Tibial artery (tissue), 4 donors: ENCODE data around the gene TUBB4B.
A peak's percentile ranks its signal among the peaks of the same experiment; 100 is the strongest.
"Not testable (repeated sequence)": the region's sequence is repeated elsewhere in the genome, so short reads cannot be mapped to it uniquely, and the experiment has no call there.

ENCODE experiments used
- DNase-seq, 2 donors: peaks; one replicate each; pipeline ENCODE4 v3.0.0-alpha.2; 2019
- H3K27ac ChIP-seq, 2 donors: fragments of 200-600 bp; sonication (generic) in 1 of 2; 1 replicate in 1 of 2; 2 replicates in 1 of 2; pipeline ENCODE4 v1.5.1; 2018 to 2019; ENCODE audit warnings: mild to moderate bottlenecking in 1 of 2
- H3K27me3 ChIP-seq, 2 donors: fragments of 200-600 bp; sonication (generic) in 1 of 2; one replicate each; pipeline versions ENCODE4 v1.5.1 to v1.6.0; 2016 to 2019
- H3K36me3 ChIP-seq, 3 donors: fragments of 200-600 bp; sonication (generic) in 2 of 3; one replicate each; pipeline ENCODE4 v1.5.1; 2016 to 2019; ENCODE audit warnings: mild to moderate bottlenecking in 2 of 3
- H3K4me1 ChIP-seq, 4 donors: fragments of 200-600 bp; sonication (generic) in 2 of 4; 1 replicate in 3 of 4; 2 replicates in 1 of 4; pipeline ENCODE4 v1.5.1; 2016 to 2019
- H3K4me3 ChIP-seq, 2 donors: fragments of 200-600 bp; sonication (generic) in 1 of 2; 1 replicate in 1 of 2; 2 replicates in 1 of 2; pipeline ENCODE4 v1.5.1; 2018 to 2019; ENCODE audit warnings: mild to moderate bottlenecking in 2 of 2
- H3K9me3 ChIP-seq, 3 donors: fragments of 200-600 bp; sonication (generic) in 1 of 3; one replicate each; pipeline ENCODE4 v1.5.1; 2016 to 2019
- CTCF ChIP-seq, 2 experiments: fragments of 200-600 bp in 1 of 2; fragments of 450-650 bp in 1 of 2; IDR thresholded peaks; one replicate each; pipeline ENCODE4 v1.5.1; 2017 to 2019; ENCODE audit warnings: antibody characterized with exemption in 2 of 2, mild to moderate bottlenecking in 1 of 2, moderate library complexity in 1 of 2
- intact Hi-C: fragments of 100-400 bp; cut with DNase I; formaldehyde crosslinking; loops from one replicate; pipeline ENCODE4 v1.15.0; 2023; ENCODE audit warnings: low total_unique reads

The TUBB4B gene

GRCh38 chr9:137236238-137236935 lies 4.7 kb upstream of the TUBB4B start:
- Histone ChIP-seq H3K4me3 (no peak overlapping the region), H3K9me3 (no peaks in the 10 kb centered on the region), H3K27me3 (peaks cover 0 to 49% of the 10 kb centered on the region in 2 donors), H3K4me1 (peaks cover 0 to 38% (median 15%) of the 10 kb centered on the region in 4 donors), H3K36me3 (no peaks in the 10 kb centered on the region), H3K27ac (no peak overlapping the region)
- TF ChIP-seq CTCF (IDR thresholded peaks at IDR 0.05) = peak; percentile 95 to 96
- intact Hi-C loops = no loop called here
- DNase-seq = peak; percentile 73 to 86

- no peak for TF ChIP-seq CTCF (IDR thresholded peaks at IDR 0.05)
- H3K27ac ChIP-seq = no peak overlapping the region
- intact Hi-C loops = no loop called here
- H3K4me1 ChIP-seq = peaks cover 0 to 42% (median 17%) of the 10 kb centered on the region in 4 donors
- peaks cover 0 to 43% of the 10 kb centered on the region in 2 donors for H3K27me3 ChIP-seq
- H3K4me3 ChIP-seq = no peak overlapping the region
- H3K36me3 ChIP-seq = peaks cover 0 to 3% (median 1%) of the 10 kb centered on the region in 3 donors
- H3K9me3 ChIP-seq = no peaks in the 10 kb centered on the region
- no peak for DNase-seq
Observed at GRCh38 chr9:137236936-137237421, 4.1 kb upstream of the TUBB4B start.

GRCh38 chr9:137237759-137238726 lies 3.0 kb upstream of the TUBB4B start:
- Histone ChIP-seq H3K27ac (no peak overlapping the region), H3K9me3 (no peaks in the 10 kb centered on the region)

GRCh38 chr9:137239541-137240200 lies 1.4 kb upstream of the TUBB4B start:
- H3K4me1 ChIP-seq = peaks cover 0 to 58% (median 36%) of the 10 kb centered on the region in 4 donors
- H3K36me3 ChIP-seq = peaks cover 8 to 23% (median 21%) of the 10 kb centered on the region in 3 donors
- H3K9me3 ChIP-seq, DNase-seq, intact Hi-C loops: not testable (repeated sequence)
- peaks cover 0 to 16% of the 10 kb centered on the region in 2 donors for H3K27me3 ChIP-seq
- H3K4me3 ChIP-seq = peak overlapping the region; percentile 69 to 82
- peak overlapping the region; percentile 94 to 95 for H3K27ac ChIP-seq

More at GRCh38 chr9:137237759-137238726, 3.0 kb upstream of the TUBB4B start:
- H3K36me3 ChIP-seq = peaks cover 8 to 14% (median 12%) of the 10 kb centered on the region in 3 donors
- no peak for DNase-seq
- H3K4me3 ChIP-seq = no peak overlapping the region
- intact Hi-C loops = no loop called here
- peaks cover 0 to 32% of the 10 kb centered on the region in 2 donors for H3K27me3 ChIP-seq
- TF ChIP-seq CTCF (IDR thresholded peaks at IDR 0.05) = no peak
- H3K4me1 ChIP-seq = peaks cover 0 to 53% (median 28%) of the 10 kb centered on the region in 4 donors

GRCh38 chr9:137240318-137240840 lies 708 bp upstream of the TUBB4B start:
- H3K4me1 ChIP-seq = peaks cover 0 to 58% (median 36%) of the 10 kb centered on the region in 4 donors
- H3K36me3 ChIP-seq = peaks cover 8 to 23% (median 21%) of the 10 kb centered on the region in 3 donors
- TF ChIP-seq CTCF (IDR thresholded peaks at IDR 0.05) = no peak
- H3K27ac ChIP-seq = peak overlapping the region; percentile 94 to 95
- H3K9me3 ChIP-seq = no peaks in the 10 kb centered on the region
- intact Hi-C loops = no loop called here
- peak; percentile 73 to 89 for DNase-seq
- peak overlapping the region; percentile 69 to 82 for H3K4me3 ChIP-seq
- H3K27me3 ChIP-seq = peaks cover 0 to 9% of the 10 kb centered on the region in 2 donors
